K562 (cell line): Measurements from ENCODE around the gene PIP4K2A. TPM values are rescaled to one million over a fixed set of nuclear protein-coding genes. Genes with fewer than 3 reads are reported as not detected.

Experiments
- CBFA2T3 ChIP-seq: fragments of 450-650 bp; IDR thresholded peaks from 2 replicates; pipeline ENCODE4 v1.6.1; 2017
- HDAC2 ChIP-seq: fragments of 450-650 bp; IDR thresholded peaks from 2 replicates; pipeline ENCODE4 v1.6.1; 2016; ENCODE audit warnings: mild to moderate bottlenecking
- HMBOX1 ChIP-seq: sonication (generic); IDR thresholded peaks from 2 replicates; pipeline ENCODE4 v1.6.1; 2016
- MEIS2 ChIP-seq: fragments of 450-650 bp; IDR thresholded peaks from 2 replicates; pipeline ENCODE4 v1.6.1; 2014; ENCODE audit warnings: mild to moderate bottlenecking; ENCODE audit not compliant: partially characterized antibody
- RAD21 ChIP-seq, 2 experiments: fragments of 250-450 bp in 1 of 2; fragments of 450-650 bp in 1 of 2; sonication (Bioruptor Pico) in 1 of 2; formaldehyde crosslinking in 1 of 2; IDR thresholded peaks in 1 of 2; conservative IDR thresholded peaks in 1 of 2; 2 replicates each; pipeline versions ENCODE4 v1.4.0 to v1.8.0; 2020 to 2022; ENCODE audit warnings: mild to moderate bottlenecking in 2 of 2, moderate library complexity in 1 of 2
- TAL1 ChIP-seq: fragments of 450-650 bp; IDR thresholded peaks from 2 replicates; pipeline ENCODE4 v1.6.1; 2016; ENCODE audit warnings: mild to moderate bottlenecking
- polyA plus RNA-seq, 8 experiments: library from polyadenylated mRNA; depleted of rRNA in 4 of 8; stranded (reverse) in 5 of 8; unstranded in 3 of 8; fragments of >200 nt; fragmentation: Nextera tagmentation in 2 of 8; fragmentation: Illumina TruSeq in 1 of 8; extraction: Ambion mirVana in 2 of 8; extraction: Trizol in 1 of 8; gene quantifications; 2 replicates each; pipeline versions ENCODE4 v1.2.1 to v1.2.3, GENCODE V29; 2011 to 2014; ENCODE audit warnings: inconsistent platforms in 1 of 8, missing spikeins in 1 of 8
- total RNA-seq, 7 experiments: library from RNA; depleted of rRNA in 6 of 7; stranded (reverse); fragments of >200 nt in 6 of 7; fragmentation: Illumina TruSeq in 2 of 7; extraction: Trizol in 2 of 7; gene quantifications; 2 replicates each; pipeline versions ENCODE4 v1.2.1 to v1.2.3, GENCODE V29; 2011 to 2021; ENCODE audit warnings: low replicate concordance in 1 of 7
- TF ChIP-seq, protein P1 (sequence below), 2 experiments: IDR thresholded peaks in 1 of 2; conservative IDR thresholded peaks in 1 of 2; 2 replicates each; pipeline ENCODE4 v1.6.1; 2016; ENCODE audit warnings: low read depth in 2 of 2, mild to moderate bottlenecking in 1 of 2, missing compliant biosample characterization in 1 of 2, missing genetic modification characterization in 1 of 2, moderate library complexity in 1 of 2

The PIP4K2A gene
- total and polyA plus RNA-seq, 9 of the 15 experiments (the other 6 are each of a cell fraction or from before 2014, with no cell fraction given): 35.6 to 117 (median 71.9) TPM

DNA sequence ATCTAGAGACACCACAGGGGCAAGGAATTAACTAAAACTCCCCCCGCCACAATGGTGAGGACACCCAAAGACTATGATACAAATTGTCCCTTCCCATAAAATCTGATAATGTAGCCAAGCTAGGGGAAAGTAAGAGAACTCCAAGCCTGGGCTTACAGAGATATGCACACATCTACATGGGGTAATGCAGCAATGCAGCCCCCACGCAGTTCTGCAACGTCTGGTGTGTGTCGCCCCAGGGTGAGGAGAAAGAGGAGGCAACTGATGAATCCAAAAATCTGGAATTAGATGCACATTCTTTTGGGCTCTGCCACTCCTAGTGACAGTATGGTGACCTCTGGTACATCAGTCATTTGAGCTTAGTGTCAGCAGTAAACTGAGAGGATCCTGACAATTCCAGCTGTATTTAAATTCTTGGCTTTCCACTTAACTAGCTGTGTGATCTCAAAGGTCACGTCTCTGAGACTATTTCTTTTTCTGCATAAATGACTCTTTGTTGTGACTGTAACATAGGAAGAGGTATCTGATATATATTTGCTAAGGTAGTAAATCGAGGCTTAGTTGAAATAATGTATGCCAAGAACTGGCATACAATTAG, 51.5 kb downstream of the PIP4K2A start (continued):
- TF ChIP-seq RAD21 (CRISPR knock-in tag; conservative IDR thresholded peaks at IDR 0.05 in 1 of 2, IDR thresholded peaks at IDR 0.05 in 1 of 2) (0 out of 4 replicates have a peak, but pooled peaks of 1 of the 2 experiments have one; percentile 8), TAL1 (no peak), CBFA2T3 (peak; percentile 64), HMBOX1 (peak; percentile 56; the same call in 1 of the 2 replicates), MEIS2 (peak; percentile 67), HDAC2 (0 out of 2 replicates have a peak, but pooled peaks have one; percentile 25)
- TF ChIP-seq, protein P1, sequence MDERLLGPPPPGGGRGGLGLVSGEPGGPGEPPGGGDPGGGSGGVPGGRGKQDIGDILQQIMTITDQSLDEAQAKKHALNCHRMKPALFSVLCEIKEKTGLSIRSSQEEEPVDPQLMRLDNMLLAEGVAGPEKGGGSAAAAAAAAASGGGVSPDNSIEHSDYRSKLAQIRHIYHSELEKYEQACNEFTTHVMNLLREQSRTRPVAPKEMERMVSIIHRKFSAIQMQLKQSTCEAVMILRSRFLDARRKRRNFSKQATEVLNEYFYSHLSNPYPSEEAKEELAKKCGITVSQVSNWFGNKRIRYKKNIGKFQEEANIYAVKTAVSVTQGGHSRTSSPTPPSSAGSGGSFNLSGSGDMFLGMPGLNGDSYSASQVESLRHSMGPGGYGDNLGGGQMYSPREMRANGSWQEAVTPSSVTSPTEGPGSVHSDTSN (CRISPR knock-in tag; IDR thresholded peaks at IDR 0.05; ENCODE audit: low read depth): no peak
- TF ChIP-seq, protein P1 (tag; conservative IDR thresholded peaks at IDR 0.05; ENCODE audit: low read depth): 0 out of 2 replicates have a peak, but pooled peaks have one; percentile 16
